Cardiac fibroblast (primary cell): ENCODE results near the gene OR6C68.

ENCODE experiments used
- DNase-seq, 2 donors: peaks; one replicate each; pipeline versions ENCODE4 v3.0.0 to v3.0.0-alpha.2; 2010; ENCODE audit warnings: low read depth in 2 of 2
- H3K4me3 ChIP-seq, 2 donors: replicated peaks in 1 of 2; 1 replicate in 1 of 2; 2 replicates in 1 of 2; pipeline ENCODE4 v1.5.1; 2011; ENCODE audit warnings: low read depth in 2 of 2, low read length in 2 of 2, mild to moderate bottlenecking in 2 of 2, moderate library complexity in 1 of 2
- CTCF ChIP-seq: IDR thresholded peaks from one replicate; pipeline ENCODE4 v1.5.1; 2011; ENCODE audit warnings: low read depth, mild to moderate bottlenecking, low read length, inconsistent platforms

Gene OR6C68

GRCh38 chr12:55501601-55502000, 9.4 kb downstream of the OR6C68 start:
- DNase-seq: no peak
- TF ChIP-seq CTCF: no peak
- H3K4me3 ChIP-seq: no peak overlapping the region

- DNase-seq: no peak
- no peak overlapping the region for H3K4me3 ChIP-seq
- TF ChIP-seq CTCF: no peak
Measured at GRCh38 chr12:55515696-55516095, 23.5 kb downstream of the OR6C68 start.

GRCh38 chr12:55516391-55516790, 24.2 kb downstream of the OR6C68 start:
- TF ChIP-seq CTCF: no peak
- no peak overlapping the region for H3K4me3 ChIP-seq
- no peak for DNase-seq
